ENCODE results near the gene C1QL1. TPM values are rescaled to one million over a fixed set of nuclear protein-coding genes. Genes with fewer than 3 reads are reported as not detected.

Gene C1QL1
- total RNA-seq, 1 experiment from 2014 or later, result 1.3 TPM

DNA sequence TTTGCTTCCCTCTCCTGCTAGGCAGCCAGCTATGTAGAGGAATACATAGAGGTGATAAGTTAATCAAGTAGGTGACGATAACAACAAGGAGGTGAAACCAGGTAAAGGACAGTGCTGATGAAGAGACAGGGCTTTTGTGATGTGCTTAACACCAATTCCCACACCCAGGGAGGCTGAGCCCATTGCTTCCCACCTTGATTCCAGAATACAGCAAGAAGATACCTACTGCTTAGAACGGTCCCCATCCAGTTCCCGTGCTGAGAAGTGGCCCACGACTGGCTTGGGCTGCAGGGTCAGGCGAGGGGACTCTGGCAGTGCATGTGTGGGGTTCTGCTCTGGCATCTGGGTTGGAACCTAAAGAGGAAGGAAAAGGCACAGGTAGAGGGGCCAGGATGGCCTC, 36.7 kb downstream of the C1QL1 start:
- no TSS peak for BruUV-seq (replicated peaks)
- Histone ChIP-seq H3K27me3 (ENCODE audit: insufficient read depth, low read depth) (no peaks in the 10 kb centered on the region), H3K4me2 (no peak overlapping the region), H3K4me3 (no peak overlapping the region), H4K20me1 (ENCODE audit: insufficient read depth) (no peaks in the 10 kb centered on the region), H3K79me2 (ENCODE audit: low read depth) (no peaks in the 10 kb centered on the region), H3K36me3 (ENCODE audit: low read depth) (peaks cover 13% of the 10 kb centered on the region), H3K27ac (no peak overlapping the region), H2AFZ (no peak overlapping the region), H3K4me1 (replicated peaks; ENCODE audit: insufficient read depth) (no peaks in the 10 kb centered on the region), H3K9me2 (ENCODE audit: insufficient read depth) (no peaks in the 10 kb centered on the region), H3F3A (ENCODE audit: insufficient read depth, low read depth) (no peaks in the 10 kb centered on the region), H3K9me3 (ENCODE audit: insufficient read depth, low read depth) (no peaks in the 10 kb centered on the region)
- no peak for DNase-seq
- ChIA-PET POLR2A (ENCODE audit: unreplicated experiment) (no interaction called here), CTCF (no interaction called here)
- TF ChIP-seq, protein P1, sequence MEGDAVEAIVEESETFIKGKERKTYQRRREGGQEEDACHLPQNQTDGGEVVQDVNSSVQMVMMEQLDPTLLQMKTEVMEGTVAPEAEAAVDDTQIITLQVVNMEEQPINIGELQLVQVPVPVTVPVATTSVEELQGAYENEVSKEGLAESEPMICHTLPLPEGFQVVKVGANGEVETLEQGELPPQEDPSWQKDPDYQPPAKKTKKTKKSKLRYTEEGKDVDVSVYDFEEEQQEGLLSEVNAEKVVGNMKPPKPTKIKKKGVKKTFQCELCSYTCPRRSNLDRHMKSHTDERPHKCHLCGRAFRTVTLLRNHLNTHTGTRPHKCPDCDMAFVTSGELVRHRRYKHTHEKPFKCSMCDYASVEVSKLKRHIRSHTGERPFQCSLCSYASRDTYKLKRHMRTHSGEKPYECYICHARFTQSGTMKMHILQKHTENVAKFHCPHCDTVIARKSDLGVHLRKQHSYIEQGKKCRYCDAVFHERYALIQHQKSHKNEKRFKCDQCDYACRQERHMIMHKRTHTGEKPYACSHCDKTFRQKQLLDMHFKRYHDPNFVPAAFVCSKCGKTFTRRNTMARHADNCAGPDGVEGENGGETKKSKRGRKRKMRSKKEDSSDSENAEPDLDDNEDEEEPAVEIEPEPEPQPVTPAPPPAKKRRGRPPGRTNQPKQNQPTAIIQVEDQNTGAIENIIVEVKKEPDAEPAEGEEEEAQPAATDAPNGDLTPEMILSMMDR (conservative IDR thresholded peaks at IDR 0.05), result no peak
- TF ChIP-seq EZH2 (IDR thresholded peaks at IDR 0.05; ENCODE audit: low read depth), result no peak
- intact Hi-C loops (cut with micrococcal nuclease; ENCODE audit: unreplicated experiment), result no loop called here

DNA sequence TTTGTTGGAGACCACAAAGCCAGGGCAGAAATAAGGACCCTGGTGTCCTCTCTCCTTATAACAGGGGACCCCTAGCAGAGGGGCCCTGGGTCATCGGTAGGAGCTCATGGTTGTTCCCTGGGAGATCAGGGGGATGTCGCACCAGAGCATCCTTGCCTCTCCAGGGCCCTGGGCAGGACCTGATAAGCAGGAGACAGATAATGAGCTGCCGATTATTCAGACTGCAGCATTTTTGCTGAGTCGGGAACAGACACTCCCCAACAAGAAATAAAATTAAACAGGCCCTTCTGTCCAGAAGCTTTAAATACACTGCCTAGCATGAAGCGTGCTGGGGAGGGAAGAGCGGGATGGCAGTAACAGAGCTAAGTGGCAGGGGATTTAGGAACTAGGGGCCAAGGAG, 37.4 kb downstream of the C1QL1 start:
- Histone ChIP-seq H3K27me3 (ENCODE audit: insufficient read depth, low read depth) (no peaks in the 10 kb centered on the region), H3F3A (ENCODE audit: insufficient read depth, low read depth) (no peaks in the 10 kb centered on the region), H3K9me3 (ENCODE audit: insufficient read depth, low read depth) (no peaks in the 10 kb centered on the region), H3K4me3 (no peak overlapping the region), H3K79me2 (ENCODE audit: low read depth) (no peaks in the 10 kb centered on the region), H3K27ac (no peak overlapping the region), H3K9me2 (ENCODE audit: insufficient read depth) (no peaks in the 10 kb centered on the region), H2AFZ (no peak overlapping the region), H3K36me3 (ENCODE audit: low read depth) (peaks cover 13% of the 10 kb centered on the region), H4K20me1 (ENCODE audit: insufficient read depth) (no peaks in the 10 kb centered on the region), H3K4me2 (no peak overlapping the region), H3K4me1 (replicated peaks; ENCODE audit: insufficient read depth) (no peaks in the 10 kb centered on the region)
- ChIA-PET CTCF (interaction anchor here (0.5 kb wide), 1 partner anchor 203 kb away, joined by 10 read pairs; no protein-coding TSS in a partner anchor), POLR2A (ENCODE audit: unreplicated experiment) (no interaction called here)
- no TSS peak for BruUV-seq (replicated peaks)
- intact Hi-C loops (cut with micrococcal nuclease; ENCODE audit: unreplicated experiment), result no loop called here
- TF ChIP-seq, protein P1 (conservative IDR thresholded peaks at IDR 0.05), result no peak
- DNase-seq, result no peak

DNA sequence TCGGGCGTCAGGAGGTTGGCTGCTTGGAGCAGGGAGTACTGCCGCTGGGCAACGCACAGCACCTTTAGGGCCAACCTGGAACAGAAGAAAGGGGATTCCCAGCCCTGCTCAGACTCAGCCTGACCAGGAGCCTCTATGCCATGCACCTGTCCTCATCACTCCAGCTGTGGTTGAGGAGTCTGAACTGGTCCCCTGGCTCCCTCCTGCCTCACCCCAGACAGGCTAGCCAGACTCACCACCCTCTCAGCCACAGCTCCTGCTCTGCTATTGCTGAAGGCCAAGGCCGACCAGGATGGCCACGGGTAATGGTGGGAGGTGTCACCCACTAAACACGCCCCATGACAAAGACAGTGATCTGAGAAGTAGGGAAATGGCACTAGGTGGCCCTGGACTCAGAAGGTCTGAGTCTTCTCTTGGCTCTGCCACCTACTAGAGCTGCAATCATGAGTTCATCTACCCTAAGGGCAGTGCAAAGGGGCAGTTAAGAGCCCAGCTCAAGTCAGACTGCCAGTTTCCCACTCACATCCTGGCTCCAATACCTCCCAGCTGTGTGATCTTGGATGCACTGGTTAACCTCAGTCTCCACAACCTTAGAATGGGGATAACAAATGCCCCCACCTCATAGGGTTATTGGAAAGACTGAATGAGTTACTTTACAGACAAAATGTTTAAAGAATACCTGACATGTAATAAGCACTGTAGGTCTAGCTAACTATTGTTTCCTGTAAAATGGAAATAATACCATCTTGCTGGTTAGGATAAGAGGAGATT, 39.0 kb downstream of the C1QL1 start:
- ChIA-PET CTCF (no interaction called here), POLR2A (ENCODE audit: unreplicated experiment) (no interaction called here)
- H3K79me2 ChIP-seq (ENCODE audit: low read depth), result no peaks in the 10 kb centered on the region
- no peaks in the 10 kb centered on the region for H3K4me1 ChIP-seq (replicated peaks; ENCODE audit: insufficient read depth)
- BruUV-seq (replicated peaks), result no TSS peak
- peaks cover 13% of the 10 kb centered on the region for H3K36me3 ChIP-seq (ENCODE audit: low read depth)
- no peak for TF ChIP-seq EZH2 (IDR thresholded peaks at IDR 0.05; ENCODE audit: low read depth)
- TF ChIP-seq, protein P1 (conservative IDR thresholded peaks at IDR 0.05), result no peak
- no peaks in the 10 kb centered on the region for H3K9me3 ChIP-seq (ENCODE audit: insufficient read depth, low read depth)
- DNase-seq, result no peak
- H4K20me1 ChIP-seq (ENCODE audit: insufficient read depth), result no peaks in the 10 kb centered on the region
- H3K4me2 ChIP-seq, result no peak overlapping the region
- H3K27me3 ChIP-seq (ENCODE audit: insufficient read depth, low read depth), result no peaks in the 10 kb centered on the region
- H3F3A ChIP-seq (ENCODE audit: insufficient read depth, low read depth), result peaks cover 4% of the 10 kb centered on the region; the same call in 1 of the 2 replicates
- intact Hi-C loops (cut with micrococcal nuclease; ENCODE audit: unreplicated experiment), result no loop called here
- no peak overlapping the region for H2AFZ ChIP-seq
- no peak overlapping the region for H3K27ac ChIP-seq
- no peaks in the 10 kb centered on the region for H3K9me2 ChIP-seq (ENCODE audit: insufficient read depth)
- no peak overlapping the region for H3K4me3 ChIP-seq

All from PC-9 (cell line).